ENCODE data around the gene PDSS2.

DNA sequence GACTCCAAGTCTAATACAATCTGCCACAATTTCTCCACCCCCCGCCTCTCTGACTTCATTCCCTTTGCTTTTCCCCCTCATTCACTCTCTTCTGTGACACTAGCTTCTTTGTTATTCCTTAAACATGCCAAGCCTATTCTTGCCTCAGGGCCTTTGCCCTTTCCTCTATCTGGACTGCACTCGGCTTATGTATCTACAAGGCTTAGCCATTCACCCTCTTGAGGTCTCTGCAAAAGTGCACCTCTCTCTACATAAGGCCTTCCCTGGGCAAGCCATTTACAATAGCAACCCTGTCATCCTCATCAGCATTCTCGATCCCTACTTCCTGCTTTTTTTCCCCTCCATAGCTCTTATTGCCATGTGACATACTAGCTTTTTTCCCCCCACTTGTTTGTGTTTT, 168.9 kb downstream of the PDSS2 start:
- TF ChIP-seq, protein P1, sequence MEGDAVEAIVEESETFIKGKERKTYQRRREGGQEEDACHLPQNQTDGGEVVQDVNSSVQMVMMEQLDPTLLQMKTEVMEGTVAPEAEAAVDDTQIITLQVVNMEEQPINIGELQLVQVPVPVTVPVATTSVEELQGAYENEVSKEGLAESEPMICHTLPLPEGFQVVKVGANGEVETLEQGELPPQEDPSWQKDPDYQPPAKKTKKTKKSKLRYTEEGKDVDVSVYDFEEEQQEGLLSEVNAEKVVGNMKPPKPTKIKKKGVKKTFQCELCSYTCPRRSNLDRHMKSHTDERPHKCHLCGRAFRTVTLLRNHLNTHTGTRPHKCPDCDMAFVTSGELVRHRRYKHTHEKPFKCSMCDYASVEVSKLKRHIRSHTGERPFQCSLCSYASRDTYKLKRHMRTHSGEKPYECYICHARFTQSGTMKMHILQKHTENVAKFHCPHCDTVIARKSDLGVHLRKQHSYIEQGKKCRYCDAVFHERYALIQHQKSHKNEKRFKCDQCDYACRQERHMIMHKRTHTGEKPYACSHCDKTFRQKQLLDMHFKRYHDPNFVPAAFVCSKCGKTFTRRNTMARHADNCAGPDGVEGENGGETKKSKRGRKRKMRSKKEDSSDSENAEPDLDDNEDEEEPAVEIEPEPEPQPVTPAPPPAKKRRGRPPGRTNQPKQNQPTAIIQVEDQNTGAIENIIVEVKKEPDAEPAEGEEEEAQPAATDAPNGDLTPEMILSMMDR (IDR thresholded peaks at IDR 0.05), result no peak
- no peak for TF ChIP-seq POLR2A (IDR thresholded peaks at IDR 0.05)
